B cell (primary cell): ENCODE results near the gene IGSF9. TPM values are rescaled to one million over a fixed set of nuclear protein-coding genes. Genes with fewer than 3 reads are reported as not detected.

Experiments
- ATAC-seq: fragments of 200-7000 bp; cut with Tn5 transposase; one replicate; pipeline ENCODE4 v1.10.0; 2021; ENCODE audit warnings: low read depth, mild to moderate bottlenecking, moderate number of reproducible peaks, moderate library complexity
- CTCF ChIA-PET: fragments of 350-600 bp; sonication (Branson Sonifier 250); formaldehyde crosslinking; loops from one replicate; lab custom pipeline; 2021; ENCODE audit warnings: antibody characterized with exemption, inconsistent platforms; lab: Charles Lee
- POLR2A ChIA-PET: fragments of 350-600 bp; sonication (Branson Sonifier 250); formaldehyde crosslinking; loops from one replicate; lab custom pipeline; 2021; ENCODE audit warnings: antibody characterized with exemption; lab: Charles Lee
- DNase-seq: peaks from one replicate; pipeline ENCODE4 v3.0.0; 2013
- H2AFZ ChIP-seq: 2 replicates; pipeline ENCODE4 v1.6.1; 2012; ENCODE audit warnings: mild to moderate bottlenecking, low read depth, low read length; ENCODE audit not compliant: insufficient read depth, poor library complexity, severe bottlenecking
- H3K27ac ChIP-seq, 2 donors: 1 replicate in 1 of 2; 2 replicates in 1 of 2; pipeline ENCODE4 v1.5.1; 2012 to 2013; ENCODE audit warnings: low read length in 2 of 2, mild to moderate bottlenecking in 2 of 2, moderate library complexity in 1 of 2
- H3K27me3 ChIP-seq, 4 experiments: fragments of 200-600 bp in 1 of 4; sonication (generic) in 1 of 4; replicated peaks in 1 of 4; 1 replicate in 2 of 4; 2 replicates in 2 of 4; pipeline versions ENCODE4 v1.6.1 to v1.7.0; 2013 to 2016; ENCODE audit warnings: low read length in 3 of 4, mild to moderate bottlenecking in 2 of 4, mixed read lengths in 1 of 4, moderate library complexity in 1 of 4; ENCODE audit not compliant: insufficient read depth in 4 of 4, control insufficient read depth in 3 of 4; ENCODE audit errors: control extremely low read depth in 1 of 4
- H3K36me3 ChIP-seq, 2 experiments: replicated peaks in 1 of 2; 1 replicate in 1 of 2; 2 replicates in 1 of 2; pipeline versions ENCODE4 v1.6.1 to v1.7.1; 2013; ENCODE audit warnings: low read length in 1 of 2; ENCODE audit not compliant: insufficient read depth in 2 of 2, control insufficient read depth in 1 of 2; ENCODE audit errors: control extremely low read depth in 1 of 2, extremely low read depth in 1 of 2
- H3K4me1 ChIP-seq, 2 donors: fragments of 200-600 bp in 1 of 2; sonication (generic) in 1 of 2; 1 replicate in 1 of 2; 2 replicates in 1 of 2; pipeline versions ENCODE4 v1.5.1 to v1.6.1; 2013 to 2017; ENCODE audit warnings: low read length in 2 of 2; ENCODE audit not compliant: control insufficient read depth in 2 of 2, insufficient read depth in 2 of 2
- H3K4me2 ChIP-seq: replicated peaks from 2 replicates; pipeline ENCODE3; 2012; ENCODE audit warnings: mild to moderate bottlenecking, low read depth, low read length; ENCODE audit not compliant: poor library complexity, severe bottlenecking
- H3K4me3 ChIP-seq, 5 experiments: fragments of 200-600 bp in 1 of 5; sonication (generic) in 1 of 5; 1 replicate in 3 of 5; 2 replicates in 2 of 5; pipeline versions ENCODE4 v1.5.1 to v1.7.0; 2011 to 2016; ENCODE audit warnings: low read length in 4 of 5, mild to moderate bottlenecking in 4 of 5, low read depth in 2 of 5, control low read depth in 1 of 5, moderate library complexity in 1 of 5; ENCODE audit not compliant: insufficient read depth in 1 of 5; ENCODE audit errors: control extremely low read depth in 1 of 5, extremely low read depth in 1 of 5
- H3K79me2 ChIP-seq: fragments of 200-600 bp; sonication (generic); one replicate; pipeline ENCODE4 v1.6.0; 2016; ENCODE audit warnings: low read length; ENCODE audit not compliant: control insufficient read depth, insufficient read depth
- H3K9ac ChIP-seq: fragments of 200-600 bp; sonication (generic); 2 replicates; pipeline ENCODE4 v1.6.1; 2017; ENCODE audit warnings: mild to moderate bottlenecking, low read length, moderate library complexity
- H3K9me3 ChIP-seq, 3 donors: one replicate each; pipeline versions ENCODE4 v1.6.1 to v1.7.1; 2013; ENCODE audit warnings: low read length in 2 of 3; ENCODE audit not compliant: control insufficient read depth in 2 of 3, insufficient read depth in 1 of 3; ENCODE audit errors: control extremely low read depth in 1 of 3
- H4K20me1 ChIP-seq: 2 replicates; pipeline ENCODE4 v1.6.0; 2012; ENCODE audit warnings: mild to moderate bottlenecking, low read length; ENCODE audit not compliant: insufficient read depth, control insufficient read depth, poor library complexity, severe bottlenecking
- H3K27ac Mint-ChIP-seq: one replicate; pipeline ENCODE4 v1.8.0; 2021; ENCODE audit warnings: mixed read lengths
- H3K27me3 Mint-ChIP-seq: one replicate; pipeline ENCODE4 v1.8.0; 2021; ENCODE audit warnings: mixed read lengths
- H3K4me1 Mint-ChIP-seq: one replicate; pipeline ENCODE4 v1.8.0; 2021; ENCODE audit warnings: mixed read lengths
- H3K4me3 Mint-ChIP-seq: one replicate; pipeline ENCODE4 v1.8.0; 2021; ENCODE audit warnings: mixed read lengths
- H3K9me3 Mint-ChIP-seq: one replicate; pipeline ENCODE4 v1.8.0; 2022; ENCODE audit warnings: mixed read lengths; ENCODE audit not compliant: insufficient read depth
- CTCF ChIP-seq: fragments of 200-600 bp; IDR thresholded peaks from one replicate; pipeline ENCODE4 v1.8.0; 2022; ENCODE audit warnings: antibody characterized with exemption, mild to moderate bottlenecking
- EZH2 ChIP-seq: IDR thresholded peaks from 2 replicates; pipeline ENCODE4 v1.6.1; 2012; ENCODE audit warnings: borderline replicate concordance, low read depth, mild to moderate bottlenecking, moderate library complexity, low read length; ENCODE audit not compliant: insufficient read depth, poor library complexity, severe bottlenecking
- WGBS: methylation state at CpG from one replicate; pipeline ENCODE4 v1.1.5; 2013; ENCODE audit warnings: missing lambda C conversion rate; ENCODE audit not compliant: insufficient coverage; 5-methylcytosine and 5-hydroxymethylcytosine counted together
- intact Hi-C: fragments of 100-400 bp; cut with micrococcal nuclease; formaldehyde crosslinking; loops from one replicate; pipeline ENCODE4 v1.10.0; 2022
- polyA plus RNA-seq: library from polyadenylated mRNA; depleted of rRNA; stranded (reverse); fragments of >200 nt; gene quantifications from 2 replicates; pipeline ENCODE4 v1.2.3, GENCODE V29; 2012
- total RNA-seq, 2 donors: library from RNA; stranded (reverse); fragments of 120-200 nt in 1 of 2; gene quantifications; 1 replicate in 1 of 2; 2 replicates in 1 of 2; pipeline versions ENCODE4 v1.2.3 to v1.2.4, GENCODE V29; 2013 to 2022

IGSF9 gene
- total and polyA plus RNA-seq, 2 donors (not counting 1 experiment from before 2014, with no cell fraction given), result 0.36 to 0.37 TPM

- ATAC-seq, result no peak
- WGBS, result 92% methylated on average over 8 of the region's 11 CpGs
- Mint-ChIP-seq H3K4me3 (no peak overlapping the region), H3K27ac (no peak overlapping the region), H3K9me3 (no peaks in the 10 kb centered on the region), H3K4me1 (peaks cover 52% of the 10 kb centered on the region), H3K27me3 (peaks cover 22% of the 10 kb centered on the region)
- TF ChIP-seq EZH2, result no peak
- TF ChIP-seq CTCF, result no peak
- Histone ChIP-seq H4K20me1 (no peaks in the 10 kb centered on the region), H3K4me2 (no peak overlapping the region), H3K27ac (no peak overlapping the region), H3K9ac (no peak overlapping the region), H2AFZ (no peak overlapping the region), H3K79me2 (no peaks in the 10 kb centered on the region), H3K36me3 (no peaks in the 10 kb centered on the region), H3K4me3 (no peak overlapping the region), H3K4me1 (peaks cover 46 to 47% of the 10 kb centered on the region in 2 donors), H3K27me3 (peaks cover 0 to 15% (median 11%) of the 10 kb centered on the region in 4 experiments), H3K9me3 (peaks cover 0 to 4% (median 0%) of the 10 kb centered on the region in 3 donors)
- POLR2A ChIA-PET, result no interaction called here
- intact Hi-C loops, result no loop called here
- DNase-seq, result no peak
- CTCF ChIA-PET, result interaction anchor here (1.3 to 10.7 kb wide), 6 partner anchors 17 to 145 kb away, joined by 4 to 177 read pairs (median 11); partner anchors contain the start of gene TAGLN2
Observed at GRCh38 chr1:159940006-159940620, 5.3 kb downstream of the IGSF9 start.

- ChIA-PET POLR2A (interaction anchor here (0.6 kb wide), 1 partner anchor 1759 kb away, joined by 3 read pairs; no protein-coding TSS in a partner anchor), CTCF (interaction anchor here (1.3 to 10.7 kb wide), 6 partner anchors 17 to 146 kb away, joined by 4 to 177 read pairs (median 11); partner anchors contain the start of gene TAGLN2)
- H3K4me3 ChIP-seq, result no peak overlapping the region
- TF ChIP-seq CTCF, result no peak
- TF ChIP-seq EZH2, result no peak
- H3K27me3 ChIP-seq, result peaks cover 0 to 10% (median 6%) of the 10 kb centered on the region in 4 experiments
- DNase-seq (no peak), ATAC-seq (no peak)
- no peak overlapping the region for H2AFZ ChIP-seq
- H4K20me1 ChIP-seq, result no peaks in the 10 kb centered on the region
- Mint-ChIP-seq H3K9me3 (no peaks in the 10 kb centered on the region), H3K4me1 (peaks cover 47% of the 10 kb centered on the region), H3K27me3 (peaks cover 17% of the 10 kb centered on the region), H3K4me3 (no peak overlapping the region), H3K27ac (no peak overlapping the region)
- H3K27ac ChIP-seq, result no peak overlapping the region
- 100% methylated on average over 1 of the region's 3 CpGs for WGBS
- no peaks in the 10 kb centered on the region for H3K36me3 ChIP-seq
- intact Hi-C loops, result loop anchor here (5.0 kb wide), 3 partner anchors 87 to 313 kb away; no protein-coding TSS in a partner anchor
- H3K4me1 ChIP-seq, result peaks cover 41 to 43% of the 10 kb centered on the region in 2 donors
- no peak overlapping the region for H3K9ac ChIP-seq
- no peaks in the 10 kb centered on the region for H3K79me2 ChIP-seq
- peaks cover 0 to 4% (median 0%) of the 10 kb centered on the region in 3 donors for H3K9me3 ChIP-seq
- H3K4me2 ChIP-seq, result no peak overlapping the region
Observed at GRCh38 chr1:159939678-159940002, 5.8 kb downstream of the IGSF9 start.
